GM21515 (cell line): ENCODE data around the gene PLEKHG4B.
"Not testable (repeated sequence)": the region's sequence is repeated elsewhere in the genome, so short reads cannot be mapped to it uniquely, and the experiment has no call there.

Experiments
- ATAC-seq: cut with Tn5 transposase; IDR thresholded peaks from one replicate; pipeline ENCODE4 v1.9.1; 2021; ENCODE audit not compliant: unreplicated experiment

PLEKHG4B gene

GRCh38 chr5:197892-198489 lies 106.0 kb downstream of the PLEKHG4B start:
- no peak for ATAC-seq

- ATAC-seq: no peak
These were observed 106.7 kb downstream of the PLEKHG4B start for GRCh38 chr5:198516-199196.

GRCh38 chr5:199197-199949 lies 107.4 kb downstream of the PLEKHG4B start:
- ATAC-seq: no peak

- ATAC-seq: no peak
These were observed 108.1 kb downstream of the PLEKHG4B start for GRCh38 chr5:199950-200645.

GRCh38 chr5:200985-201384 lies 109.0 kb downstream of the PLEKHG4B start:
- no peak for ATAC-seq

GRCh38 chr5:201672-202071 lies 109.7 kb downstream of the PLEKHG4B start:
- no peak for ATAC-seq

GRCh38 chr5:203246-203930 lies 111.4 kb downstream of the PLEKHG4B start:
- ATAC-seq: no peak

GRCh38 chr5:204001-204400 lies 112.0 kb downstream of the PLEKHG4B start:
- ATAC-seq: no peak

GRCh38 chr5:204462-204861 lies 112.5 kb downstream of the PLEKHG4B start:
- ATAC-seq: no peak

- ATAC-seq: no peak
These were observed 113.2 kb downstream of the PLEKHG4B start for GRCh38 chr5:204966-205670.

- ATAC-seq: no peak
These were observed 114.4 kb downstream of the PLEKHG4B start for GRCh38 chr5:206406-206805.

- no peak for ATAC-seq
These were observed 115.1 kb downstream of the PLEKHG4B start for GRCh38 chr5:206927-207536.

- no peak for ATAC-seq
These were observed 115.6 kb downstream of the PLEKHG4B start for GRCh38 chr5:207599-207998.

- no peak for ATAC-seq
These were observed 116.6 kb downstream of the PLEKHG4B start for GRCh38 chr5:208449-209114.

GRCh38 chr5:213803-214395 lies 121.9 kb downstream of the PLEKHG4B start:
- ATAC-seq: no peak

GRCh38 chr5:215256-215655 lies 123.3 kb downstream of the PLEKHG4B start:
- not testable (repeated sequence) for ATAC-seq

- not testable (repeated sequence) for ATAC-seq
These were observed 124.1 kb downstream of the PLEKHG4B start for GRCh38 chr5:216076-216475.

- ATAC-seq: peak; percentile 72
These were observed 125.8 kb downstream of the PLEKHG4B start, which contains the start of the genes CCDC127 and SDHA for GRCh38 chr5:217494-218456. TSS of gene CCDC127 (minus strand) at chr5:218153. CDS start at chr5:216849, 1,304 bp downstream. TSS of gene SDHA (plus strand) at chr5:218320. CDS start at chr5:218356, 36 bp downstream.
